ENCODE results near the gene PF4V1. TPM values are rescaled to one million over a fixed set of nuclear protein-coding genes. Genes with fewer than 3 reads are reported as not detected.

PF4V1 gene
- total RNA-seq, 2 experiments from 2014 or later, result not detected

DNA sequence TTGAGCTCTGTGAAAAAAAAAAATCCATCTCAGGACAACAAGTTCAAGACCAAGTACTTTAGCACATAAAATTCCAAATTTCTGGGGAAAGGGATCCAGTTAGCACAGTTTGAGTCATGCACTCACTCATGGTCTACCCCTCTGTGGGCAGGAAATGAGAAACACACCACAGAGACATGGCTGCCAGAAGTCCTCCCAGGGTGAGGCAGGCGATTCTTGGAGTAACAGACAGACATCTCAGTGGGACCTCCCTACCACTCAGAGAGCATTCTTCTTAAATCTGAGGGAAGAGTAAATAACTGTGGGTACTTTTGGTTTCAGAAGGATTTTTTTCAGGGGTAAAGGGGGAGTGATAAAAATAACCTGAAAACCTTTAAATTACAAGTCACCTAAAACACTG is 30.2 kb downstream of the PF4V1 start:
- Histone ChIP-seq H3K4me3 (ENCODE audit: low read depth, low read length, poor library complexity, severe bottlenecking) (no peak overlapping the region), H3K4me2 (ENCODE audit: low read length) (no peak overlapping the region), H3K36me3 (ENCODE audit: insufficient read depth, low read length) (no peaks in the 10 kb centered on the region), H4K20me1 (ENCODE audit: insufficient read depth, low read length) (no peaks in the 10 kb centered on the region), H2AFZ (ENCODE audit: low read length) (no peak overlapping the region), H3K9me2 (ENCODE audit: insufficient read depth, low read length) (no peaks in the 10 kb centered on the region), H3K79me2 (ENCODE audit: insufficient read depth, low read depth, low read length) (no peaks in the 10 kb centered on the region), H3K4me1 (ENCODE audit: insufficient read depth, low read length, poor library complexity, severe bottlenecking) (no peaks in the 10 kb centered on the region), H3K27ac (ENCODE audit: low read depth, low read length, poor library complexity, severe bottlenecking) (no peak overlapping the region), H3K9me3 (ENCODE audit: low read length) (no peaks in the 10 kb centered on the region)
- ChIA-PET CTCF (ENCODE audit: unreplicated experiment) (no interaction called here), POLR2A (interaction anchor here (0.6 kb wide), 1 partner anchor 127 kb away, joined by 3 read pairs; no protein-coding TSS in a partner anchor)
- TF ChIP-seq, protein P1, sequence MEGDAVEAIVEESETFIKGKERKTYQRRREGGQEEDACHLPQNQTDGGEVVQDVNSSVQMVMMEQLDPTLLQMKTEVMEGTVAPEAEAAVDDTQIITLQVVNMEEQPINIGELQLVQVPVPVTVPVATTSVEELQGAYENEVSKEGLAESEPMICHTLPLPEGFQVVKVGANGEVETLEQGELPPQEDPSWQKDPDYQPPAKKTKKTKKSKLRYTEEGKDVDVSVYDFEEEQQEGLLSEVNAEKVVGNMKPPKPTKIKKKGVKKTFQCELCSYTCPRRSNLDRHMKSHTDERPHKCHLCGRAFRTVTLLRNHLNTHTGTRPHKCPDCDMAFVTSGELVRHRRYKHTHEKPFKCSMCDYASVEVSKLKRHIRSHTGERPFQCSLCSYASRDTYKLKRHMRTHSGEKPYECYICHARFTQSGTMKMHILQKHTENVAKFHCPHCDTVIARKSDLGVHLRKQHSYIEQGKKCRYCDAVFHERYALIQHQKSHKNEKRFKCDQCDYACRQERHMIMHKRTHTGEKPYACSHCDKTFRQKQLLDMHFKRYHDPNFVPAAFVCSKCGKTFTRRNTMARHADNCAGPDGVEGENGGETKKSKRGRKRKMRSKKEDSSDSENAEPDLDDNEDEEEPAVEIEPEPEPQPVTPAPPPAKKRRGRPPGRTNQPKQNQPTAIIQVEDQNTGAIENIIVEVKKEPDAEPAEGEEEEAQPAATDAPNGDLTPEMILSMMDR (conservative IDR thresholded peaks at IDR 0.05; ENCODE audit: low read length), result no peak
- no peak for TF ChIP-seq EZH2phosphoT487 (IDR thresholded peaks at IDR 0.05; ENCODE audit: borderline replicate concordance, low read depth, low read length)
- DNase-seq (ENCODE audit: low spot score), result no peak
- no TSS peak for BruUV-seq (replicated peaks)
- intact Hi-C loops (cut with micrococcal nuclease; ENCODE audit: unreplicated experiment), result no loop called here

DNA sequence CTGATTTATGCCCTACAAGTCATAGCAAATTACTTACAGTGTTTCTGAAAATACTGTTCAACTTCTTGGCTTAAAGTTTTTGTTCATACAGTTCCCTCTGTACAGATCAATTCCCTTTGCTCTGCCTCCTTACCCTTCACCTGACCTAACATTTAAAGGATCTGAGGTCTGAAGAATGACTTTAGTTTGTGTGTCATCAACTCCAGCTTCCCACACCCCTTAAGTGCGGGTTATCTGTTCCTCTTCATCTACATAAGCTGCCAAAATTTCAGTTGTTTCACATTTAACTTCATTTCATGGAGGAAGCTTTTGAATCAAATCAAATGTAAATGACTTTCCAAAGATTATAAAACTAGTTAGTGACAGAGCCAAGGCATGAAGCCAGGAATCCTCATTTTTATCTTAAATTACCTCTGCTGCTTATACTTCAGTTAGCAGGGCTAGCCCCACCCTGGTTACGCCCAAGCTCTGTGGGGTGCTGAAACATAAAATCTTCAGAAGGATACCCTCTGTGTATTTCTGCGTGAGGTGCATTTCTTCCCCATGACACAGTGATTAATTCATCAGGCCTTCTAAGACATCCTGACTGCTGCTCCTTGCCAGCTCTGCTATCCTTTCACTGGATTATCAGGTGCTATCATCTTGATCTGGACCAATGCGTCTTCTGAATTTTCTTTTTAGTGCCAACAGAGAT is 32.6 kb downstream of the PF4V1 start:
- Histone ChIP-seq H3K4me1 (ENCODE audit: insufficient read depth, low read length, poor library complexity, severe bottlenecking) (no peaks in the 10 kb centered on the region), H2AFZ (ENCODE audit: low read length) (no peak overlapping the region), H3K4me3 (ENCODE audit: low read depth, low read length, poor library complexity, severe bottlenecking) (no peak overlapping the region), H3K9me3 (ENCODE audit: low read length) (no peaks in the 10 kb centered on the region), H3K36me3 (ENCODE audit: insufficient read depth, low read length) (no peaks in the 10 kb centered on the region), H3K27ac (ENCODE audit: low read depth, low read length, poor library complexity, severe bottlenecking) (no peak overlapping the region), H3K4me2 (ENCODE audit: low read length) (no peak overlapping the region), H3K79me2 (ENCODE audit: insufficient read depth, low read depth, low read length) (no peaks in the 10 kb centered on the region), H3K9me2 (ENCODE audit: insufficient read depth, low read length) (no peaks in the 10 kb centered on the region), H4K20me1 (ENCODE audit: insufficient read depth, low read length) (no peaks in the 10 kb centered on the region)
- ChIA-PET CTCF (ENCODE audit: unreplicated experiment) (no interaction called here), POLR2A (no interaction called here)
- no TSS peak for BruUV-seq (replicated peaks)
- DNase-seq (ENCODE audit: low spot score), result no peak
- TF ChIP-seq, protein P1 (conservative IDR thresholded peaks at IDR 0.05; ENCODE audit: low read length), result no peak
- TF ChIP-seq EZH2phosphoT487 (IDR thresholded peaks at IDR 0.05; ENCODE audit: borderline replicate concordance, low read depth, low read length), result no peak
- intact Hi-C loops (cut with micrococcal nuclease; ENCODE audit: unreplicated experiment), result no loop called here

DNA sequence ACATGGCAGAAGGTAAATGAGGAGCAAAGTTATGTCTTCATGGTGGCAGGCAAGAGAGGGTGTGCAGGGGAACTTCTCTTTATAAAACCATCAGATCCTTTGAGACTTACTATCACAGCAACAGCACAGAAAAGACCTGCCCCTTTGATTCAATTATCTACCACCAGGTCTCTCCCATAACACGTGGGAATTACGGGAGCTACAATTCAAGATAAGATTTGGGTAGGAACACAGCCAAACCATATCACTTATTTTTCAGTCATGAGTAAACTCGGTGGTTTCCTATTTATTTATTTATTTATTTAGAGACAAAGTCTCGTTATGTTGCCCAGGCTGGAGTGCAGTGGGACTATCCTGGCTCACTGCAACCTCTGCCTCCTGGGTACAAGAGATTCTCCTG is 38.2 kb downstream of the PF4V1 start:
- no peak for DNase-seq (ENCODE audit: low spot score)
- H3K4me3 ChIP-seq (ENCODE audit: low read depth, low read length, poor library complexity, severe bottlenecking), result no peak overlapping the region
- H3K9me2 ChIP-seq (ENCODE audit: insufficient read depth, low read length), result no peaks in the 10 kb centered on the region
- no TSS peak for BruUV-seq (replicated peaks)
- CTCF ChIA-PET (ENCODE audit: unreplicated experiment), result no interaction called here
- H3K9me3 ChIP-seq (ENCODE audit: low read length), result no peaks in the 10 kb centered on the region
- intact Hi-C loops (cut with micrococcal nuclease; ENCODE audit: unreplicated experiment), result no loop called here
- TF ChIP-seq, protein P1 (conservative IDR thresholded peaks at IDR 0.05; ENCODE audit: low read length), result no peak
- no peak for TF ChIP-seq EZH2phosphoT487 (IDR thresholded peaks at IDR 0.05; ENCODE audit: borderline replicate concordance, low read depth, low read length)
- no peaks in the 10 kb centered on the region for H3K4me1 ChIP-seq (ENCODE audit: insufficient read depth, low read length, poor library complexity, severe bottlenecking)
- H3K27ac ChIP-seq (ENCODE audit: low read depth, low read length, poor library complexity, severe bottlenecking), result no peak overlapping the region
- no peaks in the 10 kb centered on the region for H4K20me1 ChIP-seq (ENCODE audit: insufficient read depth, low read length)
- H3K4me2 ChIP-seq (ENCODE audit: low read length), result no peak overlapping the region
- no peaks in the 10 kb centered on the region for H3K36me3 ChIP-seq (ENCODE audit: insufficient read depth, low read length)
- no peaks in the 10 kb centered on the region for H3K79me2 ChIP-seq (ENCODE audit: insufficient read depth, low read depth, low read length)
- POLR2A ChIA-PET, result no interaction called here
- no peak overlapping the region for H2AFZ ChIP-seq (ENCODE audit: low read length)

Data from OCI-LY7 (cell line).